GM23248 (cell line): ENCODE data around the gene PALD1.

Source experiments
- EZH2 ChIP-seq: fragments of 200-600 bp; sonication (generic); IDR thresholded peaks from 2 replicates; pipeline ENCODE4 v1.6.1; 2018; ENCODE audit warnings: antibody characterized with exemption, mild to moderate bottlenecking; ENCODE audit not compliant: insufficient read depth, poor library complexity, severe bottlenecking
- EZH2phosphoT487 ChIP-seq: fragments of 200-600 bp; sonication (generic); IDR thresholded peaks from 2 replicates; pipeline ENCODE4 v1.6.1; 2018; ENCODE audit warnings: antibody characterized with exemption, moderate library complexity, mild to moderate bottlenecking, low read depth; ENCODE audit not compliant: insufficient read depth

- TF ChIP-seq EZH2 = no peak
- no peak for TF ChIP-seq EZH2phosphoT487
These were observed 47.8 kb upstream of the PALD1 start for GRCh38 chr10:70430493-70431445.
